T-helper 2 cell treated with Interferon-gamma antibody and Interleukin-4, amounts not matched to agents 100 ng/mL and 5 ng/mL, for 36 hours (primary cell): ENCODE data around the gene INPP5E. TPM values are rescaled to one million over a fixed set of nuclear protein-coding genes. Genes with fewer than 3 reads are reported as not detected.

ENCODE experiments used
- intact Hi-C: fragments of 100-400 bp; cut with micrococcal nuclease; formaldehyde crosslinking; loops from one replicate; pipeline ENCODE4 v1.15.1; 2023
- total RNA-seq: library from RNA; stranded (reverse); gene quantifications from 2 replicates; pipeline ENCODE4 v1.2.3, GENCODE V29; 2022

INPP5E gene
- total RNA-seq, 1 donor from 2014 or later, result 18.5 TPM

GRCh38 chr9:136405481-136405880, 34.2 kb downstream of the INPP5E start:
- intact Hi-C loops, result loop anchor here (10.0 kb wide), 1 partner anchor 129 kb away; no protein-coding TSS in a partner anchor

GRCh38 chr9:136404801-136405136, 34.9 kb downstream of the INPP5E start:
- intact Hi-C loops, result loop anchor here (10.0 kb wide), 1 partner anchor 130 kb away; no protein-coding TSS in a partner anchor

- intact Hi-C loops, result loop anchor here (10.0 kb wide), 1 partner anchor 131 kb away; no protein-coding TSS in a partner anchor
Observed at GRCh38 chr9:136403915-136404800, 35.5 kb downstream of the INPP5E start.

GRCh38 chr9:136403538-136403914, 36.1 kb downstream of the INPP5E start:
- intact Hi-C loops, result loop anchor here (10.0 kb wide), 1 partner anchor 131 kb away; no protein-coding TSS in a partner anchor

- intact Hi-C loops, result loop anchor here (10.0 kb wide), 1 partner anchor 133 kb away; no protein-coding TSS in a partner anchor
Observed at GRCh38 chr9:136402067-136402466, 37.6 kb downstream of the INPP5E start.

GRCh38 chr9:136401173-136401922, 38.3 kb downstream of the INPP5E start:
- intact Hi-C loops, result loop anchor here (2.0 to 10.0 kb wide), 3 partner anchors 39 to 133 kb away; partner anchors contain the start of genes DNLZ and SEC16A

- intact Hi-C loops, result loop anchor here (1.0 to 10.0 kb wide), 6 partner anchors 10 to 135 kb away; partner anchors contain the start of genes DNLZ, ENTR1, INPP5E and PMPCA
Observed at GRCh38 chr9:136400038-136400834, 39.4 kb downstream of the INPP5E start, which contains the start of gene SNAPC4. TSS of gene SNAPC4 (minus strand) at chr9:136400170. CDS start at chr9:136398428, 1,742 bp downstream.

GRCh38 chr9:136399176-136400037, 40.2 kb downstream of the INPP5E start:
- intact Hi-C loops, result loop anchor here (1.0 to 10.0 kb wide), 6 partner anchors 11 to 135 kb away; partner anchors contain the start of genes DNLZ, ENTR1, INPP5E and PMPCA

- intact Hi-C loops, result no loop called here
Observed at GRCh38 chr9:136398286-136398685, 41.4 kb downstream of the INPP5E start.

- intact Hi-C loops, result no loop called here
Observed at GRCh38 chr9:136397643-136398042, 42.0 kb downstream of the INPP5E start.

GRCh38 chr9:136396219-136396515, 43.5 kb downstream of the INPP5E start:
- intact Hi-C loops, result no loop called here

- intact Hi-C loops, result no loop called here
Observed at GRCh38 chr9:136395345-136396218, 44.1 kb downstream of the INPP5E start.

- intact Hi-C loops, result no loop called here
Observed at GRCh38 chr9:136395020-136395340, 44.7 kb downstream of the INPP5E start.

- intact Hi-C loops, result no loop called here
Observed at GRCh38 chr9:136394312-136395019, 45.2 kb downstream of the INPP5E start.

GRCh38 chr9:136393531-136393930, 46.1 kb downstream of the INPP5E start:
- intact Hi-C loops, result no loop called here

- intact Hi-C loops, result no loop called here
Observed at GRCh38 chr9:136392538-136393449, 46.9 kb downstream of the INPP5E start.

- intact Hi-C loops, result no loop called here
Observed at GRCh38 chr9:136391737-136392537, 47.7 kb downstream of the INPP5E start.
